ENCODE results near the gene LRCOL1.
A peak's percentile ranks its signal among the peaks of the same experiment; 100 is the strongest.

Gene LRCOL1

GRCh38 chr12:132562489-132563021, 47.8 kb downstream of the LRCOL1 start:
- DNase-seq, result no peak

GRCh38 chr12:132561427-132562156, 48.8 kb downstream of the LRCOL1 start:
- no peak for DNase-seq

GRCh38 chr12:132560614-132561426, 49.6 kb downstream of the LRCOL1 start:
- peak; percentile 74 for DNase-seq

- DNase-seq, result no peak
Observed at GRCh38 chr12:132560364-132560613, 50.1 kb downstream of the LRCOL1 start.

GRCh38 chr12:132559652-132560363, 50.6 kb downstream of the LRCOL1 start:
- peak; percentile 18 for DNase-seq

- no peak for DNase-seq
Observed at GRCh38 chr12:132558861-132559623, 51.3 kb downstream of the LRCOL1 start.

- no peak for DNase-seq
Observed at GRCh38 chr12:132558042-132558856, 52.1 kb downstream of the LRCOL1 start.

GRCh38 chr12:132557291-132558015, 52.9 kb downstream of the LRCOL1 start:
- no peak for DNase-seq

GRCh38 chr12:132556801-132557200, 53.6 kb downstream of the LRCOL1 start:
- DNase-seq, result no peak

GRCh38 chr12:132556216-132556615, 54.2 kb downstream of the LRCOL1 start:
- DNase-seq, result no peak

- DNase-seq, result no peak
Observed at GRCh38 chr12:132555686-132556085, 54.7 kb downstream of the LRCOL1 start.

GRCh38 chr12:132554845-132555630, 55.3 kb downstream of the LRCOL1 start:
- no peak for DNase-seq

Measured in suppressor macrophage treated with lipopolysaccharide for 4 hours (primary cell).